ENCODE results near the gene CPO. TPM values are rescaled to one million over a fixed set of nuclear protein-coding genes. Genes with fewer than 3 reads are reported as not detected.
A peak's percentile ranks its signal among the peaks of the same experiment; 100 is the strongest.

CPO gene
- total and polyA plus RNA-seq, 2 donors from 2014 or later = 0.41 to 0.90 TPM

GRCh38 chr2:206915121-206915520 is 24.2 kb upstream of the CPO start:
- TF ChIP-seq, protein P1, sequence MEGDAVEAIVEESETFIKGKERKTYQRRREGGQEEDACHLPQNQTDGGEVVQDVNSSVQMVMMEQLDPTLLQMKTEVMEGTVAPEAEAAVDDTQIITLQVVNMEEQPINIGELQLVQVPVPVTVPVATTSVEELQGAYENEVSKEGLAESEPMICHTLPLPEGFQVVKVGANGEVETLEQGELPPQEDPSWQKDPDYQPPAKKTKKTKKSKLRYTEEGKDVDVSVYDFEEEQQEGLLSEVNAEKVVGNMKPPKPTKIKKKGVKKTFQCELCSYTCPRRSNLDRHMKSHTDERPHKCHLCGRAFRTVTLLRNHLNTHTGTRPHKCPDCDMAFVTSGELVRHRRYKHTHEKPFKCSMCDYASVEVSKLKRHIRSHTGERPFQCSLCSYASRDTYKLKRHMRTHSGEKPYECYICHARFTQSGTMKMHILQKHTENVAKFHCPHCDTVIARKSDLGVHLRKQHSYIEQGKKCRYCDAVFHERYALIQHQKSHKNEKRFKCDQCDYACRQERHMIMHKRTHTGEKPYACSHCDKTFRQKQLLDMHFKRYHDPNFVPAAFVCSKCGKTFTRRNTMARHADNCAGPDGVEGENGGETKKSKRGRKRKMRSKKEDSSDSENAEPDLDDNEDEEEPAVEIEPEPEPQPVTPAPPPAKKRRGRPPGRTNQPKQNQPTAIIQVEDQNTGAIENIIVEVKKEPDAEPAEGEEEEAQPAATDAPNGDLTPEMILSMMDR (IDR thresholded peaks at IDR 0.05; ENCODE audit: borderline replicate concordance, extremely low read depth, insufficient read depth) = no peak
- Histone ChIP-seq H3K9ac (ENCODE audit: low read length in 3 of 3) (no peak overlapping the region), H3K9me3 (ENCODE audit: control insufficient read depth in 2 of 3, insufficient read depth in 1 of 3, low read length in 3 of 3) (no peaks in the 10 kb centered on the region), H3K4me3 (ENCODE audit: low read length in 3 of 3) (no peak overlapping the region), H3K36me3 (ENCODE audit: control insufficient read depth in 2 of 3, insufficient read depth in 3 of 3, low read length in 3 of 3) (no peaks in the 10 kb centered on the region), H3K27ac (ENCODE audit: low read depth in 2 of 2, low read length in 2 of 2) (no peak overlapping the region), H3K4me1 (ENCODE audit: control insufficient read depth in 2 of 3, insufficient read depth in 2 of 3, low read depth in 1 of 3, low read length in 3 of 3) (no peaks in the 10 kb centered on the region), H3K27me3 (ENCODE audit: control insufficient read depth, insufficient read depth, low read length) (no peaks in the 10 kb centered on the region)
- FAIRE-seq (no peak), DNase-seq (peak in 3 of 5 donors; percentile 11 to 71 (median 62))
- intact Hi-C loops (cut with DNase I) = no loop called here

- no peak for FAIRE-seq
- Histone ChIP-seq H3K9me3 (ENCODE audit: control insufficient read depth in 2 of 3, insufficient read depth in 1 of 3, low read length in 3 of 3) (no peaks in the 10 kb centered on the region), H3K36me3 (ENCODE audit: control insufficient read depth in 2 of 3, insufficient read depth in 3 of 3, low read length in 3 of 3) (no peaks in the 10 kb centered on the region), H3K4me1 (ENCODE audit: control insufficient read depth in 2 of 3, insufficient read depth in 2 of 3, low read depth in 1 of 3, low read length in 3 of 3) (no peaks in the 10 kb centered on the region), H3K27me3 (ENCODE audit: control insufficient read depth, insufficient read depth, low read length) (no peaks in the 10 kb centered on the region), H3K27ac (ENCODE audit: low read depth in 2 of 2, low read length in 2 of 2) (no peak overlapping the region), H3K9ac (ENCODE audit: low read length in 3 of 3) (no peak overlapping the region), H3K4me3 (ENCODE audit: low read length in 3 of 3) (no peak overlapping the region)
- TF ChIP-seq, protein P1 (IDR thresholded peaks at IDR 0.05; ENCODE audit: borderline replicate concordance, extremely low read depth, insufficient read depth) = no peak
- DNase-seq = no peak
- intact Hi-C loops (cut with DNase I) = no loop called here
These were observed 21.1 kb upstream of the CPO start for GRCh38 chr2:206918263-206918662.

DNA sequence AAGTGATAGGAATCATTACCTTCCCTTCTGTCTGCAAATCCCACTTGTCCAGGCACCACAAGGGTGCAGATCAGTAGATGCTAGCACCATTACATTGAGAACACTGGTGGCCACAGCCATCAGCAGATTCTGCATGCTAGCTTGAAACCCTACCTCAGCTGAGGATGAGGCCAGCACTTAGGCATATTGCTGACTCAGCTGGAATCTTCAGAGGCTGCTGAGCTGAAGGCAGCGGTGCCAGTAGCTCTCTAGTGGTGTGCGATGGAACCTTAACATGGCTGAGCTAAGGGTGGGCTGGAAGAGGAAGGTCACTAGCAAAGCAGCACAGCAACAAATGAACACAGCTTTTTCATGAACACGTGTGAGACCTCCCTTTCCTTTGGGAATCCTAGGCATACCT is 19.0 kb upstream of the CPO start:
- Histone ChIP-seq H3K36me3 (ENCODE audit: control insufficient read depth in 2 of 3, insufficient read depth in 3 of 3, low read length in 3 of 3) (no peaks in the 10 kb centered on the region), H3K27me3 (ENCODE audit: control insufficient read depth, insufficient read depth, low read length) (no peaks in the 10 kb centered on the region), H3K4me1 (ENCODE audit: control insufficient read depth in 2 of 3, insufficient read depth in 2 of 3, low read depth in 1 of 3, low read length in 3 of 3) (no peaks in the 10 kb centered on the region), H3K9me3 (ENCODE audit: control insufficient read depth in 2 of 3, insufficient read depth in 1 of 3, low read length in 3 of 3) (no peaks in the 10 kb centered on the region), H3K9ac (ENCODE audit: low read length in 3 of 3) (no peak overlapping the region), H3K27ac (ENCODE audit: low read depth in 2 of 2, low read length in 2 of 2) (no peak overlapping the region), H3K4me3 (ENCODE audit: low read length in 3 of 3) (no peak overlapping the region)
- TF ChIP-seq, protein P1 (IDR thresholded peaks at IDR 0.05; ENCODE audit: borderline replicate concordance, extremely low read depth, insufficient read depth) = no peak
- FAIRE-seq = no peak
- intact Hi-C loops (cut with DNase I) = no loop called here
- peak in 1 of 5 donors; percentile 7 for DNase-seq

DNA sequence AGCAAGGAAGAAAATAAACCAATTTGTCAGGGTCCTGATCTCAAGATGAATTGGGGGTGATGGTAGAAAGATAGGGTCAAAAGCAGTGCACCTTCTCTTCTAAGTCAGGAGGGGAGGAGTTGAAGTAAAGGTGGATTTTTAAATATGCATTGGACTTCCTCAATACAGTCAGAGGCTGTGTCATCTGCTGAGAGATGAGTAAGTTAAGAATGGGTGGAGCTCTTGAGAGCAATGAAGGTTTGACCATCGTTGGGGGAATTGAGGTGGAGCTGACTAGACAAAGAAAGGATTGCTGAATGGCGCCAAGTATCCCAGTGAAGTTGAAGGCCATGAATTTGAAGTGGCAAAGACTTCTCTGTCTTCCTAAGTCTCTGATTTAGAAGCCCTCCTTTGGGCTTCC is 18.4 kb upstream of the CPO start:
- Histone ChIP-seq H3K27me3 (ENCODE audit: control insufficient read depth, insufficient read depth, low read length) (no peaks in the 10 kb centered on the region), H3K4me3 (ENCODE audit: low read length in 3 of 3) (no peak overlapping the region), H3K36me3 (ENCODE audit: control insufficient read depth in 2 of 3, insufficient read depth in 3 of 3, low read length in 3 of 3) (no peaks in the 10 kb centered on the region), H3K9ac (ENCODE audit: low read length in 3 of 3) (no peak overlapping the region), H3K4me1 (ENCODE audit: control insufficient read depth in 2 of 3, insufficient read depth in 2 of 3, low read depth in 1 of 3, low read length in 3 of 3) (no peaks in the 10 kb centered on the region), H3K27ac (ENCODE audit: low read depth in 2 of 2, low read length in 2 of 2) (no peak overlapping the region), H3K9me3 (ENCODE audit: control insufficient read depth in 2 of 3, insufficient read depth in 1 of 3, low read length in 3 of 3) (no peaks in the 10 kb centered on the region)
- FAIRE-seq = no peak
- intact Hi-C loops (cut with DNase I) = no loop called here
- DNase-seq = no peak
- TF ChIP-seq, protein P1 (IDR thresholded peaks at IDR 0.05; ENCODE audit: borderline replicate concordance, extremely low read depth, insufficient read depth) = no peak
